Breast epithelium (tissue), 4 donors: ENCODE measurements around the gene LITAFD. TPM values are rescaled to one million over a fixed set of nuclear protein-coding genes. Genes with fewer than 3 reads are reported as not detected.

ENCODE experiments used
- DNase-seq, 2 donors: peaks; one replicate each; pipeline ENCODE4 v3.0.0-alpha.2; 2019; ENCODE audit warnings: low spot score in 2 of 2
- H3K27ac ChIP-seq, 2 donors: fragments of 200-600 bp; sonication (generic) in 1 of 2; one replicate each; pipeline ENCODE4 v1.5.1; 2016 to 2019; ENCODE audit warnings: mild to moderate bottlenecking in 1 of 2
- H3K27me3 ChIP-seq, 2 donors: fragments of 200-600 bp; sonication (generic) in 1 of 2; one replicate each; pipeline versions ENCODE4 v1.5.1 to v1.6.0; 2017 to 2019; ENCODE audit warnings: control low read depth in 1 of 2, mild to moderate bottlenecking in 1 of 2
- H3K36me3 ChIP-seq: fragments of 200-600 bp; one replicate; pipeline ENCODE4 v1.5.1; 2019
- H3K4me1 ChIP-seq, 2 donors: fragments of 200-600 bp; sonication (generic); one replicate each; pipeline ENCODE4 v1.5.1; 2016 to 2019; ENCODE audit warnings: control low read depth in 1 of 2
- H3K4me3 ChIP-seq, 3 donors: fragments of 200-600 bp; sonication (generic); 1 replicate in 2 of 3; 2 replicates in 1 of 3; pipeline ENCODE4 v1.5.1; 2016 to 2019; ENCODE audit warnings: mild to moderate bottlenecking in 3 of 3, moderate library complexity in 2 of 3
- H3K9me3 ChIP-seq, 2 donors: fragments of 200-600 bp; sonication (generic) in 1 of 2; one replicate each; pipeline ENCODE4 v1.5.1; 2016 to 2019; ENCODE audit warnings: control low read depth in 1 of 2
- CTCF ChIP-seq, 3 donors: fragments of 450-650 bp; IDR thresholded peaks; one replicate each; pipeline ENCODE4 v1.5.1; 2016 to 2017; ENCODE audit warnings: antibody characterized with exemption in 3 of 3, mild to moderate bottlenecking in 3 of 3, moderate library complexity in 3 of 3
- POLR2A ChIP-seq: fragments of 450-650 bp; IDR thresholded peaks from one replicate; pipeline ENCODE4 v1.6.1; 2016; ENCODE audit warnings: antibody characterized with exemption, mild to moderate bottlenecking, moderate library complexity
- POLR2AphosphoS5 ChIP-seq, 3 donors: sonication (generic); formaldehyde crosslinking; IDR thresholded peaks; one replicate each; pipeline ENCODE4 v1.6.1; 2017; ENCODE audit warnings: antibody characterized with exemption in 3 of 3
- intact Hi-C: fragments of 100-400 bp; cut with DNase I; formaldehyde crosslinking; loops from one replicate; pipeline ENCODE4 v1.15.1; 2023; ENCODE audit warnings: low total_unique reads
- total RNA-seq, 3 donors: library from RNA; depleted of rRNA; stranded (reverse); fragments of >200 nt; gene quantifications; one replicate each; pipeline ENCODE4 v1.1.0, GENCODE V29; 2016

Gene LITAFD
- total RNA-seq, 3 donors from 2014 or later: not detected

GRCh38 chr16:8863594-8864424 is 18.3 kb upstream of the LITAFD start:
- intact Hi-C loops: loop anchor here (10.0 kb wide), 1 partner anchor 1401 kb away; no protein-coding TSS in a partner anchor
- no peaks in the 10 kb centered on the region for H3K9me3 ChIP-seq
- H3K27me3 ChIP-seq: no peaks in the 10 kb centered on the region
- peaks cover 0 to 19% of the 10 kb centered on the region in 2 donors for H3K4me1 ChIP-seq
- H3K36me3 ChIP-seq: no peaks in the 10 kb centered on the region
- no peak for DNase-seq
- H3K4me3 ChIP-seq: no peak overlapping the region
- TF ChIP-seq POLR2AphosphoS5 (IDR thresholded peaks at IDR 0.05): peak in 1 of 3 donors; percentile 24
- no peak for TF ChIP-seq CTCF (IDR thresholded peaks at IDR 0.05)
- TF ChIP-seq POLR2A: no peak
- peak overlapping the region in 1 of 2 donors; percentile 2 for H3K27ac ChIP-seq

GRCh38 chr16:8864480-8865110 is 17.6 kb upstream of the LITAFD start:
- H3K4me3 ChIP-seq: peak overlapping the region in 1 of 3 donors; percentile 14
- no peak for TF ChIP-seq POLR2A
- no peak for TF ChIP-seq POLR2AphosphoS5 (IDR thresholded peaks at IDR 0.05)
- TF ChIP-seq CTCF (IDR thresholded peaks at IDR 0.05): no peak
- H3K4me1 ChIP-seq: peaks cover 0 to 19% of the 10 kb centered on the region in 2 donors
- H3K27ac ChIP-seq: peak overlapping the region in 1 of 2 donors; percentile 52
- H3K36me3 ChIP-seq: no peaks in the 10 kb centered on the region
- H3K27me3 ChIP-seq: no peaks in the 10 kb centered on the region
- DNase-seq: no peak
- intact Hi-C loops: loop anchor here (10.0 kb wide), 1 partner anchor 1400 kb away; no protein-coding TSS in a partner anchor
- no peaks in the 10 kb centered on the region for H3K9me3 ChIP-seq

GRCh38 chr16:8865145-8865882 is 16.8 kb upstream of the LITAFD start:
- peak overlapping the region in 1 of 3 donors; percentile 14 for H3K4me3 ChIP-seq

GRCh38 chr16:8866118-8866883 is 15.8 kb upstream of the LITAFD start:
- DNase-seq: no peak
- H3K9me3 ChIP-seq: no peaks in the 10 kb centered on the region
- peak overlapping the region; percentile 83 to 90 for H3K27ac ChIP-seq
- peaks cover 0 to 19% of the 10 kb centered on the region in 2 donors for H3K4me1 ChIP-seq
- H3K36me3 ChIP-seq: no peaks in the 10 kb centered on the region
- peak overlapping the region; percentile 79 to 88 (median 85) for H3K4me3 ChIP-seq
- TF ChIP-seq POLR2AphosphoS5 (IDR thresholded peaks at IDR 0.05) (peak in 1 of 3 donors; percentile 21), CTCF (IDR thresholded peaks at IDR 0.05) (no peak), POLR2A (no peak)
- H3K27me3 ChIP-seq: no peaks in the 10 kb centered on the region
- intact Hi-C loops: loop anchor here (10.0 kb wide), 1 partner anchor 1398 kb away; no protein-coding TSS in a partner anchor

More at GRCh38 chr16:8865145-8865882, 16.8 kb upstream of the LITAFD start:
- Histone ChIP-seq H3K4me1 (peaks cover 0 to 19% of the 10 kb centered on the region in 2 donors), H3K27me3 (no peaks in the 10 kb centered on the region), H3K9me3 (no peaks in the 10 kb centered on the region), H3K36me3 (no peaks in the 10 kb centered on the region), H3K27ac (peak overlapping the region in 1 of 2 donors; percentile 52)
- intact Hi-C loops: loop anchor here (10.0 kb wide), 1 partner anchor 1399 kb away; no protein-coding TSS in a partner anchor
- no peak for TF ChIP-seq CTCF (IDR thresholded peaks at IDR 0.05)
- TF ChIP-seq POLR2A: no peak
- TF ChIP-seq POLR2AphosphoS5 (IDR thresholded peaks at IDR 0.05): no peak
- no peak for DNase-seq
